HUES48 (cell line): ENCODE measurements around the gene WNT1.

Source experiments
- H3K27ac ChIP-seq: one replicate; pipeline ENCODE4 v1.7.0; 2013; ENCODE audit warnings: low read depth, low read length, inconsistent platforms
- H3K27me3 ChIP-seq: 2 replicates; pipeline ENCODE4 v1.6.1; 2013; ENCODE audit warnings: mild to moderate bottlenecking, low read length; ENCODE audit not compliant: control insufficient read depth, insufficient read depth
- H3K36me3 ChIP-seq: 2 replicates; pipeline ENCODE4 v1.6.1; 2013; ENCODE audit warnings: low read length; ENCODE audit not compliant: control insufficient read depth, insufficient read depth
- H3K4me1 ChIP-seq: 2 replicates; pipeline ENCODE4 v1.6.1; 2013; ENCODE audit warnings: mild to moderate bottlenecking, low read length; ENCODE audit not compliant: control insufficient read depth, insufficient read depth
- H3K4me3 ChIP-seq: 2 replicates; pipeline ENCODE4 v1.5.1; 2013; ENCODE audit warnings: mild to moderate bottlenecking, low read depth, low read length
- H3K9ac ChIP-seq: 2 replicates; pipeline ENCODE4 v1.6.1; 2013; ENCODE audit warnings: mild to moderate bottlenecking, low read depth, low read length, moderate library complexity
- H3K9me3 ChIP-seq: 2 replicates; pipeline ENCODE4 v1.6.1; 2013; ENCODE audit warnings: low read length; ENCODE audit not compliant: control insufficient read depth, insufficient read depth

The WNT1 gene

GRCh38 chr12:48995086-48995879 is 17.2 kb downstream of the WNT1 start:
- 0 out of 2 replicates have a peak overlapping the region, but pooled peaks have one; percentile 13 for H3K4me3 ChIP-seq
- H3K9ac ChIP-seq: no peak overlapping the region
- no peaks in the 10 kb centered on the region for H3K9me3 ChIP-seq
- H3K36me3 ChIP-seq: no peaks in the 10 kb centered on the region
- peaks cover 7% of the 10 kb centered on the region; the same call in 1 of the 2 replicates for H3K4me1 ChIP-seq
- H3K27ac ChIP-seq: no peak overlapping the region
- H3K27me3 ChIP-seq: peaks cover 82% of the 10 kb centered on the region

- Histone ChIP-seq H3K4me1 (peaks cover 7% of the 10 kb centered on the region; the same call in 1 of the 2 replicates), H3K9me3 (no peaks in the 10 kb centered on the region), H3K27me3 (peaks cover 89% of the 10 kb centered on the region), H3K36me3 (0 out of 2 replicates have a peak, but pooled peaks cover 5% of the 10 kb centered on the region), H3K9ac (no peak overlapping the region), H3K27ac (no peak overlapping the region), H3K4me3 (peak overlapping the region; percentile 59)
Observed at GRCh38 chr12:48996794-48997718, 18.9 kb downstream of the WNT1 start.

DNA sequence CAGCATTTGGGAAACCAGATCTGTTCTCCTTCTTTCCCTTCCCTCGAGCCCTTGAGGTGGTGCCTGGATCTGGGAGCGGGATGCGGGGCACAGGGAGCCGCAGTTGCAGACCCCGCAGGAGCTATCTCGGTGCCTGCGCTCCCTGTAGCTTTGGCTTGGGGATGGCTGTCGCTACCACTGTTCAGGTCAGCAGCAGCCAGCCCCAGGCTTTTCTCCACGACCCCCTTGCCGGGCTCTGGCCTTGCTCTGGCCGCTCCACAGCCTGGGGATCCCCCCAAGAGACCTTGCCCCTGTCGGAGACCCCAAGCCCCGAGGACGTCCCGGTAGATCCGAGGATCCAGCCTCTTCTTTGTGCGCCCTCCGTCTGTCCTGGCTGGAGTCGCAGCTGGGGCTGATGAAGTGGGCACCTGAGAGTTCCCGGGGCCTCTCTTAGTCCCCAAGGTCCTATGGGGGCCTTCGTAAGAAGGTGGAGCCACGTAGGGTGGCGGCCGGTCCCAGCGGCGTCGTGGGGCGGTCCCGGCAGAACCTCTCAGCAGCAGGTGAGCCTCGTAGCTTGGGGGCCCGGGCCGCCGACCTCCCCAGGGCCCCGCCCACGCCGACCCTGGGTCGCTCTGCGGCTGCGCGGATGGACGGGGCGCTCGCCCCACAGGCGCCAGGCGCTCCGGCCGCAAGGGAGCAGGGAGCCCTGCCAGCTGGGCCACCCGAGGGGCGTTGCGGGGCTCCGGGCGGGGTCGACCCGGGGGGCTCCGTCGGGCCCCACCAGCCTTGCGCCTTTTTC is 19.8 kb downstream of the WNT1 start:
- peaks cover 83% of the 10 kb centered on the region for H3K27me3 ChIP-seq
- H3K4me3 ChIP-seq: peak overlapping the region; percentile 59
- H3K27ac ChIP-seq: no peak overlapping the region
- no peak overlapping the region for H3K9ac ChIP-seq
- peaks cover 9% of the 10 kb centered on the region; the same call in 1 of the 2 replicates for H3K36me3 ChIP-seq
- H3K9me3 ChIP-seq: no peaks in the 10 kb centered on the region
- H3K4me1 ChIP-seq: peaks cover 7% of the 10 kb centered on the region; the same call in 1 of the 2 replicates

- Histone ChIP-seq H3K27ac (no peak overlapping the region), H3K27me3 (peaks cover 75% of the 10 kb centered on the region), H3K4me1 (peaks cover 7% of the 10 kb centered on the region; the same call in 1 of the 2 replicates), H3K9ac (no peak overlapping the region), H3K4me3 (peak overlapping the region; percentile 59), H3K9me3 (no peaks in the 10 kb centered on the region), H3K36me3 (peaks cover 12% of the 10 kb centered on the region; the same call in 1 of the 2 replicates)
Observed at GRCh38 chr12:48998497-48999353, 20.6 kb downstream of the WNT1 start.

- Histone ChIP-seq H3K27me3 (peaks cover 67% of the 10 kb centered on the region), H3K9me3 (no peaks in the 10 kb centered on the region), H3K4me1 (peaks cover 7% of the 10 kb centered on the region; the same call in 1 of the 2 replicates), H3K27ac (no peak within 1 kb of the TSS), H3K4me3 (peak within 1 kb of the TSS; percentile 59), H3K36me3 (peaks cover 15% of the 10 kb centered on the region; the same call in 1 of the 2 replicates), H3K9ac (no peak within 1 kb of the TSS)
Observed at GRCh38 chr12:48999371-49000131, 21.4 kb downstream of the WNT1 start, which contains the start of gene DDN. DDN (minus strand) TSS chr12:48999375; CDS start chr12:48999287, 88 bp downstream.

DNA sequence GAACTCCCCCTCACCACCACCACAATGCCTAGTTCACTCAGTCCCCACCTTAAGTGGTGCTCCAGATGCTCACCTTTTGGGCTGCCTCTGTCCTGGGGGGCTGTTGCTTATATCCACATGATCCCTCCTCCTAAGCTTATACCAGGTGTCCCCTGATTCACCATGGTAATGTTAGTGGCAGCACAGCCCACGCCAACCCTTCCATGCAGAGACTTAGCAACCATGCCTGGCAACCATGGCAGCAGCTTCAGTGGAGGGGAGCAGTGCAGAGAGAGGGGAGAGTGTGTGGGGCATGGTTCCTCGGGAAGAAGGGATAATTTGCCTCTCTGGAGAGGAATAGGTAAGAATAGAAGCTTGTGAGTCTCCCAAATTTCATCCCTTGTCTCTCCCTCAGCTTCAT is 22.2 kb downstream of the WNT1 start:
- peaks cover 61% of the 10 kb centered on the region for H3K27me3 ChIP-seq
- H3K9me3 ChIP-seq: no peaks in the 10 kb centered on the region
- no peak overlapping the region for H3K9ac ChIP-seq
- H3K36me3 ChIP-seq: peaks cover 19% of the 10 kb centered on the region; the same call in 1 of the 2 replicates
- H3K4me3 ChIP-seq: no peak overlapping the region
- H3K4me1 ChIP-seq: peaks cover 7% of the 10 kb centered on the region; the same call in 1 of the 2 replicates
- H3K27ac ChIP-seq: no peak overlapping the region

- no peak overlapping the region for H3K27ac ChIP-seq
- H3K4me1 ChIP-seq: 0 out of 2 replicates have a peak, but pooled peaks cover 4% of the 10 kb centered on the region
- H3K4me3 ChIP-seq: no peak overlapping the region
- no peaks in the 10 kb centered on the region for H3K9me3 ChIP-seq
- H3K9ac ChIP-seq: no peak overlapping the region
- no peaks in the 10 kb centered on the region for H3K27me3 ChIP-seq
- peaks cover 12% of the 10 kb centered on the region; the same call in 1 of the 2 replicates for H3K36me3 ChIP-seq
Observed at GRCh38 chr12:49008943-49009342, 30.8 kb downstream of the WNT1 start.

DNA sequence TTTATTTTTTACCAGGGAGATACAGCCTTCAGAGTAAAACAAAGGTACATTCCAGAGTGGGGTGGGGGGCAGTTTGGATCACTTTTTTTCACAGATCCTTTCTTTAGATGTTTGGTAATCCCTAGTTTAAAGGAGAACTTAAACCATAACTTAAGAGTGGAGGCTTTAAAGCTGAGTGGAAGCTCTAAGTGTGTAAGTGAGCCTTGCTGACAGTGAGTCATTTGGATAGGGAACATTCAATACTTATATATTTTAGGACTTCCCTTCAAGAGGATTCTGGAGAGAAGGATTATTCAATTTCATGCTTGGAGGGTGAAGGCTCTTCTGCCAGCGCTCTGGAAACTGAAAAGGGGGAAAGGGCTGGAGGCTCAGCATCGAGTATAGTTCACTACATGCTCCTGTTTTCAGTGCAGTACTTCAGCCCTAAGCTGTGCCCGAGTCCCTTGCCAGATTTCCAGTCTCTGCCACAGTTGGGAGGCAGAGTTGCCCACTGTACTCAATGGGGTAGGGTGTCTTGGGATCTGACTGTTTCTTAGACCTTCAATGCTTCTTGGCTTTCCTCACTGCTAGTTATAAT is 32.1 kb downstream of the WNT1 start:
- Histone ChIP-seq H3K36me3 (peaks cover 6% of the 10 kb centered on the region; the same call in 1 of the 2 replicates), H3K27me3 (no peaks in the 10 kb centered on the region), H3K4me1 (0 out of 2 replicates have a peak, but pooled peaks cover 4% of the 10 kb centered on the region), H3K9ac (no peak overlapping the region), H3K4me3 (no peak overlapping the region), H3K27ac (no peak overlapping the region), H3K9me3 (no peaks in the 10 kb centered on the region)

DNA sequence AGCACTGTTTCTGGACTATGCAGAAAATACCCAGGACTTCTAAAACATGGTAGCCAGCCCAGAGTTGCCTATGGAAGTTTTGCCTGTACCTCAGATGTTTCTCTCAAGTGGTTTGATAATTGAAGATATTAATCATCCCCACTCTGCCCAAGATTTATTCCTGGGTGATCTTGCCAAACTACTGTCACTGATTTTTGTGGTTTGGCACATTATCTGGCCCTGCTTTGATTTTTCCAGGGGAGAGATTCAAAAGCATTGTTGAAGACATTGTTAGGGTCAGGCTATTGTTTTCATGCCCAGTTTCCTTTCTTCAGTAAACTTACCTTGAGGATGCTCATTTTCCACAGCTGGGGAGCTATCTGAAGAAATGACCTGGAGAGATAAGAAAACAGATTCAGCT is 34.6 kb downstream of the WNT1 start:
- H3K9ac ChIP-seq: no peak overlapping the region
- 0 out of 2 replicates have a peak, but pooled peaks cover 3% of the 10 kb centered on the region for H3K36me3 ChIP-seq
- no peak overlapping the region for H3K4me3 ChIP-seq
- no peak overlapping the region for H3K27ac ChIP-seq
- no peaks in the 10 kb centered on the region for H3K9me3 ChIP-seq
- H3K4me1 ChIP-seq: peaks cover 8% of the 10 kb centered on the region; the same call in 1 of the 2 replicates
- H3K27me3 ChIP-seq: no peaks in the 10 kb centered on the region
